Measurements from ENCODE around the gene CEP295NL.
"Not testable (repeated sequence)": the region's sequence is repeated elsewhere in the genome, so short reads cannot be mapped to it uniquely, and the experiment has no call there.

CEP295NL gene

GRCh38 chr17:78903101-78903779 lies at the start of gene CEP295NL:
CEP295NL (minus strand) TSS chr17:78903201; CDS start chr17:78901828, 1,373 bp downstream.
- no peak for DNase-seq

- DNase-seq, result no peak
Observed at GRCh38 chr17:78952706-78953105, 49.7 kb upstream of the CEP295NL start.

- no peak for DNase-seq
Observed at GRCh38 chr17:78951967-78952551, 49.1 kb upstream of the CEP295NL start.

GRCh38 chr17:78950870-78951269 lies 47.9 kb upstream of the CEP295NL start:
- no peak for DNase-seq

GRCh38 chr17:78947235-78948149 lies 44.5 kb upstream of the CEP295NL start:
- DNase-seq, result no peak

- DNase-seq, result no peak
Observed at GRCh38 chr17:78946631-78947030, 43.6 kb upstream of the CEP295NL start.

GRCh38 chr17:78946131-78946530 lies 43.1 kb upstream of the CEP295NL start:
- DNase-seq, result no peak

- DNase-seq, result not testable (repeated sequence)
Observed at GRCh38 chr17:78945455-78945854, 42.5 kb upstream of the CEP295NL start.

- no peak for DNase-seq
Observed at GRCh38 chr17:78944956-78945355, 42.0 kb upstream of the CEP295NL start.

GRCh38 chr17:78944026-78944425 lies 41.0 kb upstream of the CEP295NL start:
- DNase-seq, result no peak

- no peak for DNase-seq
Observed at GRCh38 chr17:78940708-78941107, 37.7 kb upstream of the CEP295NL start.

- no peak for DNase-seq
Observed at GRCh38 chr17:78940258-78940657, 37.3 kb upstream of the CEP295NL start.

- DNase-seq, result no peak
Observed at GRCh38 chr17:78939615-78940014, 36.6 kb upstream of the CEP295NL start.

- no peak for DNase-seq
Observed at GRCh38 chr17:78937561-78937960, 34.6 kb upstream of the CEP295NL start.

- DNase-seq, result no peak
Observed at GRCh38 chr17:78935419-78936323, 32.7 kb upstream of the CEP295NL start.

- DNase-seq, result no peak
Observed at GRCh38 chr17:78934681-78935418, 31.8 kb upstream of the CEP295NL start.

GRCh38 chr17:78933959-78934568 lies 31.1 kb upstream of the CEP295NL start:
- DNase-seq, result peak; percentile 87

GRCh38 chr17:78933025-78933958 lies 30.3 kb upstream of the CEP295NL start:
- DNase-seq, result peak; percentile 66

- DNase-seq, result no peak
Observed at GRCh38 chr17:78929908-78930775, 27.1 kb upstream of the CEP295NL start.
